ENCODE measurements around the gene SRPK1. TPM values are rescaled to one million over a fixed set of nuclear protein-coding genes. Genes with fewer than 3 reads are reported as not detected.
"Not testable (repeated sequence)": the region's sequence is repeated elsewhere in the genome, so short reads cannot be mapped to it uniquely, and the experiment has no call there.

SRPK1 gene
- total RNA-seq, 4 donors from 2014 or later: 107 to 155 (median 110) TPM

DNA sequence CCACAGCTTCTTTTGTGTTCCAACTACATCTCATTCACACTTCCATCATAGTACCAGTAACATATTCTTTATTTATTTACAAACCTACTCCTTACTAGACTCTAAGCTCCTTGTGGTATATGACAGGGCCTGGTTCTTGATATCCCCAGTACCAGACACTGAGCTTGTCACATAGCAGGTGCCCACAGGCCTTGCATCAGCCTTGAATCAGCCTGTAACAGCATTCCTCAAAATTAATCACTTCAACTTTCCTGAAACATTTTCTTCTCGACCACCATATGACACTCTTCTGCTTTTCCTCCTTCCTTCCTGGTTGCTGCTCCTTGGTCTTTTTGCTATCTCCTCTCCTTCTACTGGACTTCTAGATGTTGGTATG lies 24.7 kb upstream of the SRPK1 start:
- H3K36me3 ChIP-seq: no peaks in the 10 kb centered on the region
- DNase-seq: no peak
- in situ Hi-C loops (cut with MboI; ENCODE audit: low pct_ligation_motif_present in 1 of 4, low pct_unique_long_range_greater_than_20kb in 1 of 4, low sequenced_read_pairs in 3 of 4): no loop called here
- no peak overlapping the region for H3K27ac ChIP-seq
- H3K27me3 ChIP-seq: no peaks in the 10 kb centered on the region
- TF ChIP-seq POLR2AphosphoS5 (IDR thresholded peaks at IDR 0.05) (no peak), EP300 (IDR thresholded peaks at IDR 0.05; ENCODE audit: low read depth) (no peak), POLR2A (IDR thresholded peaks at IDR 0.05) (no peak)
- TF ChIP-seq, protein P1, sequence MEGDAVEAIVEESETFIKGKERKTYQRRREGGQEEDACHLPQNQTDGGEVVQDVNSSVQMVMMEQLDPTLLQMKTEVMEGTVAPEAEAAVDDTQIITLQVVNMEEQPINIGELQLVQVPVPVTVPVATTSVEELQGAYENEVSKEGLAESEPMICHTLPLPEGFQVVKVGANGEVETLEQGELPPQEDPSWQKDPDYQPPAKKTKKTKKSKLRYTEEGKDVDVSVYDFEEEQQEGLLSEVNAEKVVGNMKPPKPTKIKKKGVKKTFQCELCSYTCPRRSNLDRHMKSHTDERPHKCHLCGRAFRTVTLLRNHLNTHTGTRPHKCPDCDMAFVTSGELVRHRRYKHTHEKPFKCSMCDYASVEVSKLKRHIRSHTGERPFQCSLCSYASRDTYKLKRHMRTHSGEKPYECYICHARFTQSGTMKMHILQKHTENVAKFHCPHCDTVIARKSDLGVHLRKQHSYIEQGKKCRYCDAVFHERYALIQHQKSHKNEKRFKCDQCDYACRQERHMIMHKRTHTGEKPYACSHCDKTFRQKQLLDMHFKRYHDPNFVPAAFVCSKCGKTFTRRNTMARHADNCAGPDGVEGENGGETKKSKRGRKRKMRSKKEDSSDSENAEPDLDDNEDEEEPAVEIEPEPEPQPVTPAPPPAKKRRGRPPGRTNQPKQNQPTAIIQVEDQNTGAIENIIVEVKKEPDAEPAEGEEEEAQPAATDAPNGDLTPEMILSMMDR (IDR thresholded peaks at IDR 0.05): no peak
- intact Hi-C loops (cut with DNase I; ENCODE audit: low total_unique reads): no loop called here
- no peak overlapping the region for H3K4me3 ChIP-seq
- WGBS, 2 donors (ENCODE audit: low coverage in 1 of 2): 72 to 100% methylated on average over 1 of the region's 1 CpG
- peaks cover 0 to 19% (median 4%) of the 10 kb centered on the region in 4 donors for H3K4me1 ChIP-seq
- no peaks in the 10 kb centered on the region for H3K9me3 ChIP-seq

DNA sequence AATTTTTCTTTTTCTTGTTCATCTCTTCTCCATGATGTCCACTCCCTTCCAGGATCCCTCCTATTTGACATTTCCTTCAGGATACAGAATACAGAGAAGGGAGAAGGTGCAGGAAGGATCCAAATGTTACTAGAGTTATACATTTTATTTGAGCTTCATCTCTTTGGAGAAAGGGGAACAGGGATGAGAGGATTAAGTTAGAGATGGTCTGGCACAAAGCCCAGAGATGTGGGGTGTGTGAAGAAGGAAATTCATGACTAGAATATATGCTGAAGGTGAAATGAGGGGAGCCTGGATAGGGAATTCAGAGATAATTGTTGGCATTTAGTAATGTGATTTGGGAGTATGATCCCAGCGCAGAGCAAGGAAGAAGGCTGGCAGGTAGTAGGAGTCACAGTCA lies 22.5 kb upstream of the SRPK1 start:
- TF ChIP-seq POLR2A (IDR thresholded peaks at IDR 0.05): no peak
- no peak for TF ChIP-seq EP300 (IDR thresholded peaks at IDR 0.05; ENCODE audit: low read depth)
- no peak for TF ChIP-seq POLR2AphosphoS5 (IDR thresholded peaks at IDR 0.05)
- TF ChIP-seq, protein P1 (IDR thresholded peaks at IDR 0.05): no peak
- Histone ChIP-seq H3K36me3 (no peaks in the 10 kb centered on the region), H3K4me1 (peaks cover 0 to 30% (median 8%) of the 10 kb centered on the region in 4 donors), H3K4me3 (no peak overlapping the region), H3K27ac (no peak overlapping the region), H3K27me3 (no peaks in the 10 kb centered on the region), H3K9me3 (no peaks in the 10 kb centered on the region)
- DNase-seq: no peak
- 60 to 96% methylated on average over 1 of the region's 1 CpG for WGBS, 2 donors (ENCODE audit: low coverage in 1 of 2)
- intact Hi-C loops (cut with DNase I; ENCODE audit: low total_unique reads) (no loop called here), in situ Hi-C loops (cut with MboI; ENCODE audit: low pct_ligation_motif_present in 1 of 4, low pct_unique_long_range_greater_than_20kb in 1 of 4, low sequenced_read_pairs in 3 of 4) (no loop called here)

DNA sequence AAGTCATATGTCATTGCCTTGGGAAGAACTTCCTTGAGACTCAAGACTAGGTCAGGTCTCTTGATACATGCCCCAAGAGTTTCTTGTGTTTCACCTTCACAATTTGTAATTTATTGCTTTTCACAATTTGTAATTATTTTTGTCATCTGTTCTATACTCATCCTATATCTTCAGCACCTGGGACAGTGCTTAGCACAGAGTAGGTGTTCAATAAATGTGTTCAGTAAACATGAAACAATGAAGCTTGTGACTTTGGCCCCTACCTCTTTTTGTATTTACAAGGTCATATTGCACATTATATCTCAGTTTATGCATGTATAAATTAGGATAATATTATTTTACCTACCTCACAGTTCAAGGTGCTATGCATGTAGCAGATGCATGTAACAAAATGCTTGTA lies 21.5 kb upstream of the SRPK1 start:
- Histone ChIP-seq H3K27me3 (no peaks in the 10 kb centered on the region), H3K9me3 (no peaks in the 10 kb centered on the region), H3K4me1 (peaks cover 0 to 30% (median 8%) of the 10 kb centered on the region in 4 donors), H3K36me3 (no peaks in the 10 kb centered on the region), H3K27ac (no peak overlapping the region), H3K4me3 (no peak overlapping the region)
- no peak for DNase-seq
- intact Hi-C loops (cut with DNase I; ENCODE audit: low total_unique reads) (no loop called here), in situ Hi-C loops (cut with MboI; ENCODE audit: low pct_ligation_motif_present in 1 of 4, low pct_unique_long_range_greater_than_20kb in 1 of 4, low sequenced_read_pairs in 3 of 4) (no loop called here)
- TF ChIP-seq, protein P1 (IDR thresholded peaks at IDR 0.05): no peak
- TF ChIP-seq POLR2A (IDR thresholded peaks at IDR 0.05): no peak
- TF ChIP-seq POLR2AphosphoS5 (IDR thresholded peaks at IDR 0.05): no peak
- no peak for TF ChIP-seq EP300 (IDR thresholded peaks at IDR 0.05; ENCODE audit: low read depth)

DNA sequence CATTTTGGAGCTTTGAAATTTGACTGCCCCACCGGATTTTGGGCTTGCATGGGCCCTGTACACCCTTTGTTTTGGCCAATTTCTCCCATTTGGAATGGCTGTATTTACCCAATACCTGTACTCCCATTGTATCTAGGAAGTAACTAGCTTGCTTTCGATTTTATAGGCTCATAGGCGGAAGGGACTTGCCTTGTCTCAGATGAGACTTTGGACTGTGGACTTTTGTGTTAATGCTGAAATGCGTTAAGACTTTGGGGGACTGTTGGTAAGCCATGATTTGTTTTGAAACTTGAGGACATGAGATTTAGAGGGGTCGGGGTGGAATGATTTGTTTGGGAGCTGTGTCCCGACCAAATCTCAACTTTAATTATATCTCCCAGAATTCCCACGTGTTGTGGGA lies 20.3 kb upstream of the SRPK1 start:
- DNase-seq; H3K9me3 ChIP-seq; intact Hi-C loops (cut with DNase I; ENCODE audit: low total_unique reads); H3K4me3 ChIP-seq; in situ Hi-C loops (cut with MboI; ENCODE audit: low pct_ligation_motif_present in 1 of 4, low pct_unique_long_range_greater_than_20kb in 1 of 4, low sequenced_read_pairs in 3 of 4); H3K36me3 ChIP-seq; H3K27me3 ChIP-seq: not testable (repeated sequence)
- peak overlapping the region; percentile 37 to 77 (median 63) for H3K27ac ChIP-seq
- TF ChIP-seq POLR2AphosphoS5 (IDR thresholded peaks at IDR 0.05): peak in 1 of 3 donors; percentile 41
- peaks cover 0 to 30% (median 8%) of the 10 kb centered on the region in 4 donors for H3K4me1 ChIP-seq
- 51 to 55% methylated on average over 3 to 7 of the region's 7 CpGs for WGBS, 2 donors (ENCODE audit: low coverage in 1 of 2)

DNA sequence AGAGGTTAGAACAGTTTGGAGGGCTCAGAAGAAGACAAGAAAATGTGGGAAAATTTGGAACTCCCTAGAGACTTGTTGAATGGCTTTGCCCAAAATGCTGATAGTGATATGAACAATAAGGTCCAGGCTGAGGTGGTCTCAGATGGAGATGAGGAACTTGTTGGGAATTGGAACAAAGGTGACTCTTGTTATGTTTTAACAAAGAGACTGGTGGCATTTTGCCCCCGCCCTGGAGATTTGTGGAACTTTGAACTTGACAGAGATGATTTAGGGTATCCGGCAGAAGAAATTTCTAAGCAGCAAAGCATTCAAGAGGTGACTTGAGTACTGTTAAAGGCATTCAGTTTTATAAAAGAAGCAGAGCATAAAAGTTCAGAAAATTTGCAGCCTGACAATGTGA lies 19.1 kb upstream of the SRPK1 start:
- H3K27me3 ChIP-seq; H3K9me3 ChIP-seq; intact Hi-C loops (cut with DNase I; ENCODE audit: low total_unique reads); H3K4me3 ChIP-seq; in situ Hi-C loops (cut with MboI; ENCODE audit: low pct_ligation_motif_present in 1 of 4, low pct_unique_long_range_greater_than_20kb in 1 of 4, low sequenced_read_pairs in 3 of 4); DNase-seq; H3K36me3 ChIP-seq: not testable (repeated sequence)
- 36 to 63% methylated on average over 2 of the region's 2 CpGs for WGBS, 2 donors (ENCODE audit: low coverage in 1 of 2)
- peaks cover 0 to 28% (median 8%) of the 10 kb centered on the region in 4 donors for H3K4me1 ChIP-seq
- H3K27ac ChIP-seq: peak overlapping the region in 3 of 4 donors; percentile 37 to 77 (median 63)

DNA sequence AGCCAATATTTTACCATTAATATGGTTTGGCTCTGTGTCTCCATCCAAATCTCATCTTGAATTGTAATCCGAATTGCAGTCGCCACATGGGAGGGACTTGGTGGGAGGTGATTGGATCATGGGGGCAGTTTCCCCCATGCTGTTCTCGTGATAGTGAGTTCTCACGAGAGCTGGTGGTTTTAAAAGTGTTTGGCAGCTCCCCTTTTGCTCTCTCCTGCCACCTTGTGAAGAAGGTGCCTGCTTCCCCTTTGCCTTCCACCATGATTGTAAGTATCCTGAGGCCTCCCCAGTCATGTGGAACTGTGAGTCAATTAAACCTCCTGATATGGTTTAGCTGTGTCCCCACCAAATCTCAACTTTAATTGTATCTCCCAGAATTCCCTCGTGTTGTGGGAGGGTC lies 18.4 kb upstream of the SRPK1 start:
- intact Hi-C loops (cut with DNase I; ENCODE audit: low total_unique reads); H3K36me3 ChIP-seq; in situ Hi-C loops (cut with MboI; ENCODE audit: low pct_ligation_motif_present in 1 of 4, low pct_unique_long_range_greater_than_20kb in 1 of 4, low sequenced_read_pairs in 3 of 4); H3K27ac ChIP-seq; H3K9me3 ChIP-seq; H3K27me3 ChIP-seq; H3K4me3 ChIP-seq; DNase-seq: not testable (repeated sequence)
- WGBS, 2 donors (ENCODE audit: low coverage in 1 of 2): 93 to 100% methylated on average over 2 to 5 of the region's 5 CpGs
- H3K4me1 ChIP-seq: peaks cover 0 to 23% (median 8%) of the 10 kb centered on the region in 4 donors
